Duodenal mucosa (tissue), 2 donors: ENCODE measurements around the gene MPLKIP.

Experiments
- H3K27ac ChIP-seq: one replicate; pipeline ENCODE4 v1.7.0; 2013; ENCODE audit warnings: low read depth, low read length
- H3K27me3 ChIP-seq, 2 donors: one replicate each; pipeline ENCODE4 v1.7.0; 2013; ENCODE audit warnings: low read length in 2 of 2, control low read depth in 1 of 2; ENCODE audit not compliant: insufficient read depth in 2 of 2, control insufficient read depth in 1 of 2
- H3K36me3 ChIP-seq, 2 donors: one replicate each; pipeline ENCODE4 v1.7.0; 2013; ENCODE audit warnings: low read length in 2 of 2, control low read depth in 1 of 2; ENCODE audit not compliant: insufficient read depth in 2 of 2, control insufficient read depth in 1 of 2
- H3K4me1 ChIP-seq, 2 donors: one replicate each; pipeline ENCODE4 v1.7.0; 2013; ENCODE audit warnings: low read length in 2 of 2, control low read depth in 1 of 2; ENCODE audit not compliant: insufficient read depth in 2 of 2, control insufficient read depth in 1 of 2
- H3K4me3 ChIP-seq, 2 donors: one replicate each; pipeline ENCODE4 v1.7.0; 2013; ENCODE audit warnings: low read length in 2 of 2, low read depth in 1 of 2
- H3K9ac ChIP-seq, 2 donors: one replicate each; pipeline ENCODE4 v1.7.0; 2013; ENCODE audit warnings: low read length in 2 of 2, low read depth in 1 of 2
- H3K9me3 ChIP-seq, 2 donors: one replicate each; pipeline ENCODE4 v1.7.0; 2013; ENCODE audit warnings: low read length in 2 of 2, control low read depth in 1 of 2; ENCODE audit not compliant: control insufficient read depth in 1 of 2

The MPLKIP gene

GRCh38 chr7:40101201-40101600 is 33.2 kb downstream of the MPLKIP start:
- H3K9ac ChIP-seq: no peak overlapping the region
- H3K27me3 ChIP-seq: no peaks in the 10 kb centered on the region
- no peak overlapping the region for H3K27ac ChIP-seq
- H3K36me3 ChIP-seq: no peaks in the 10 kb centered on the region
- no peak overlapping the region for H3K4me3 ChIP-seq
- H3K9me3 ChIP-seq: no peaks in the 10 kb centered on the region
- H3K4me1 ChIP-seq: no peaks in the 10 kb centered on the region

DNA sequence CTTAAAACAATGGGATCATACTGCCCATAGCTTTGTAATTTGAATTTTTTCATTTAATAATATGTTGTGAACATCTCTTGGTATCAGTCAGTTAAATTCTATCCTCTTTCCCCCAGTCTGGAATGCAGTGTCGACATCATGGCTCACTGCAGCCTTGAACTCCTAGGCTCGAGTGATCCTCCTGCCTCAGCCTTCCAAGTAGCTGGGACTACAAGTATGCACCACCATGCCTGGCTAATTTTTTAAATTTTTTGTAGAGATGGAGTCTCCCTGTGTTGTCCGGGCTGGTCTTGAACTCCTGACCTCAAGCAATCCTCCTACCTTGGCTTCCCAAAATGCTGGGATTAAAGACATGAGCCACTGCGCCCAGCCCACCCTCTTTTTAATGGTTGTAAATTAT is 34.6 kb downstream of the MPLKIP start:
- no peak overlapping the region for H3K9ac ChIP-seq
- no peak overlapping the region for H3K27ac ChIP-seq
- no peaks in the 10 kb centered on the region for H3K9me3 ChIP-seq
- no peak overlapping the region for H3K4me3 ChIP-seq
- no peaks in the 10 kb centered on the region for H3K27me3 ChIP-seq
- H3K36me3 ChIP-seq: peaks cover 1 to 7% of the 10 kb centered on the region in 2 donors
- H3K4me1 ChIP-seq: no peaks in the 10 kb centered on the region

- Histone ChIP-seq H3K9ac (no peak overlapping the region), H3K9me3 (no peaks in the 10 kb centered on the region), H3K27ac (no peak overlapping the region), H3K36me3 (peaks cover 10 to 18% of the 10 kb centered on the region in 2 donors), H3K4me3 (no peak overlapping the region), H3K27me3 (no peaks in the 10 kb centered on the region), H3K4me1 (no peaks in the 10 kb centered on the region)
Measured at GRCh38 chr7:40098810-40099209, 35.6 kb downstream of the MPLKIP start.

DNA sequence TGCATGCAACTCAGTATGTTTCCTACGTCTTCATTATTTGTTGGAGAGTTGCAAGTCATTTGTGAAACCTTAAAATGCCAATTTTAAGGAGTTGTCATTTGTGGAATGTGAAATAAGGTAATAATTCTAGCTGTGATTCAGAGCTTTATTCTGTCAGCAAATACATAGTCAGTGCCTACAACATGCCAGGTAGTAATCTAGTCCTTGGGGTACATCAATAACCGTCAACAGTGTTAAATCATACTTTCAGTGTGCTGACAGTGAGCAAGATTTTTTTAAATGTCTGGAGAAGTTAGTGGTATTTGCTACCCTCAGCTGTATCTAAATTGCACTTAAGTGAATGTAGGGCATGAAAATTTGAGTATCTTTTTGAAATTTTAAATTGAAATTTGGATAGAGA is 36.7 kb downstream of the MPLKIP start:
- H3K27me3 ChIP-seq: no peaks in the 10 kb centered on the region
- H3K36me3 ChIP-seq: peaks cover 17 to 27% of the 10 kb centered on the region in 2 donors
- no peak overlapping the region for H3K27ac ChIP-seq
- no peak overlapping the region for H3K9ac ChIP-seq
- H3K9me3 ChIP-seq: no peaks in the 10 kb centered on the region
- no peak overlapping the region for H3K4me3 ChIP-seq
- no peaks in the 10 kb centered on the region for H3K4me1 ChIP-seq

GRCh38 chr7:40095695-40096327 is 38.6 kb downstream of the MPLKIP start:
- Histone ChIP-seq H3K9me3 (no peaks in the 10 kb centered on the region), H3K4me1 (no peaks in the 10 kb centered on the region), H3K27ac (no peak overlapping the region), H3K36me3 (peaks cover 18 to 32% of the 10 kb centered on the region in 2 donors), H3K27me3 (no peaks in the 10 kb centered on the region), H3K4me3 (no peak overlapping the region), H3K9ac (no peak overlapping the region)

GRCh38 chr7:40095230-40095629 is 39.2 kb downstream of the MPLKIP start:
- no peak overlapping the region for H3K27ac ChIP-seq
- H3K27me3 ChIP-seq: no peaks in the 10 kb centered on the region
- peaks cover 18 to 34% of the 10 kb centered on the region in 2 donors for H3K36me3 ChIP-seq
- no peaks in the 10 kb centered on the region for H3K9me3 ChIP-seq
- H3K4me1 ChIP-seq: no peaks in the 10 kb centered on the region
- H3K9ac ChIP-seq: no peak overlapping the region
- no peak overlapping the region for H3K4me3 ChIP-seq

- no peak overlapping the region for H3K4me3 ChIP-seq
- no peaks in the 10 kb centered on the region for H3K27me3 ChIP-seq
- peaks cover 24 to 46% of the 10 kb centered on the region in 2 donors for H3K36me3 ChIP-seq
- H3K27ac ChIP-seq: no peak overlapping the region
- no peaks in the 10 kb centered on the region for H3K9me3 ChIP-seq
- no peak overlapping the region for H3K9ac ChIP-seq
- H3K4me1 ChIP-seq: no peaks in the 10 kb centered on the region
Measured at GRCh38 chr7:40093631-40094350, 40.6 kb downstream of the MPLKIP start.

DNA sequence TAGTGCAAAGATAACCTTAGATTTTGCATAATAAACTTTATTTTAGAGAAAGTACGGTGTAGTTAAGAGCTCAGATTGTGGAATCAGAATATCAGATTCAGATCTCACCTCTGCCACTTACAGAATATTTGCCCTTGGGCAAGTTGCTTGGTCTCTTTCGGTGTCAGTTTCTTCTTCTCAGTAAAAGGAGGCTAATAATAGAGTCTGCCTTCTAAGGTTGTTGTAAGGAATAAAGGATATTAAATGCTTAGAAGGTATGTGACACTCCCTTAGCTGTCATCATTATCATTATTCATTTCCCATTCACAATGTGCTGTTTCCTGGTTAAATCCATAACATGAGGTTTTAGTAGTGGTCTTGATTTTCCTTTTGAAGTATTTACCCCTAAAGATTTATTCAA is 42.2 kb downstream of the MPLKIP start:
- no peaks in the 10 kb centered on the region for H3K9me3 ChIP-seq
- no peaks in the 10 kb centered on the region for H3K4me1 ChIP-seq
- H3K27ac ChIP-seq: no peak overlapping the region
- no peak overlapping the region for H3K9ac ChIP-seq
- peaks cover 29 to 57% of the 10 kb centered on the region in 2 donors for H3K36me3 ChIP-seq
- no peak overlapping the region for H3K4me3 ChIP-seq
- H3K27me3 ChIP-seq: no peaks in the 10 kb centered on the region

DNA sequence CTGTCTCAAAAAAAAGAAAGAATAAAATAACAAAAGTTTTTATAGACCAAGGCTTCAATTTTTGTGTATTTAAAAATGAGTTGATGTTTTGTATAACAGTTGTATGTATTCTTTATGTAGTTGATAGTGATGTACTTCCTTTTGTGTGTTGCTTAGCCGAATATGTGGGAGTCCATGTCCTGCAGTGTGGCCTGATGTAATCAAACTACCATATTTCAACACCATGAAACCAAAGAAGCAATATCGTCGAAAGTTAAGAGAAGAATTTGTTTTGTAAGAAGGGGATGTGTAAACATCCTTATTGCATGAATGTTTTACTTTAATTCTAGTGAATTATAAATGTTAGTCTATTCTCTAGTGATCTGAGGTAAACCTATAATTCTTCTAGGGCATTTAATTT is 56.6 kb downstream of the MPLKIP start:
- H3K4me3 ChIP-seq: no peak overlapping the region
- H3K27ac ChIP-seq: no peak overlapping the region
- no peaks in the 10 kb centered on the region for H3K27me3 ChIP-seq
- no peaks in the 10 kb centered on the region for H3K9me3 ChIP-seq
- H3K9ac ChIP-seq: no peak overlapping the region
- H3K4me1 ChIP-seq: no peaks in the 10 kb centered on the region
- peaks cover 0 to 5% of the 10 kb centered on the region in 2 donors for H3K36me3 ChIP-seq
